Neural cell (in vitro differentiated cells): ENCODE measurements around the gene IGFL1. TPM values are rescaled to one million over a fixed set of nuclear protein-coding genes. Genes with fewer than 3 reads are reported as not detected.
"Not testable (repeated sequence)": the region's sequence is repeated elsewhere in the genome, so short reads cannot be mapped to it uniquely, and the experiment has no call there.

Experiments
- H2AFZ ChIP-seq: fragments of 200-600, 300-800 bp; sonication (generic), shearing (Covaris generic); 2 replicates; pipeline ENCODE4 v1.6.0; 2014; ENCODE audit warnings: low read depth, mild to moderate bottlenecking, antibody characterized with exemption, low read length, moderate library complexity
- H3F3A ChIP-seq: fragments of 200-600 bp; shearing (Covaris generic); 2 replicates; pipeline ENCODE4 v1.6.1; 2016; ENCODE audit warnings: mild to moderate bottlenecking, moderate library complexity, mixed read lengths, antibody characterized with exemption, low read length; ENCODE audit not compliant: insufficient read depth, poor library complexity, severe bottlenecking
- H3K27ac ChIP-seq: fragments of 200-600, 300-800 bp; sonication (generic), shearing (Covaris generic); 2 replicates; pipeline ENCODE4 v1.5.1; 2014; ENCODE audit warnings: mild to moderate bottlenecking, low read length, moderate library complexity
- H3K27me3 ChIP-seq: fragments of 300-800, 200-600 bp; sonication (generic), shearing (Covaris generic); 2 replicates; pipeline ENCODE4 v1.6.0; 2014; ENCODE audit warnings: mild to moderate bottlenecking, low read depth, low read length, moderate library complexity; ENCODE audit not compliant: insufficient read depth
- H3K36me3 ChIP-seq: fragments of 300-800, 200-600 bp; sonication (generic), shearing (Covaris generic); 2 replicates; pipeline ENCODE4 v1.5.1; 2014; ENCODE audit warnings: mild to moderate bottlenecking, antibody characterized with exemption, low read length, moderate library complexity; ENCODE audit not compliant: insufficient read depth
- H3K4me2 ChIP-seq: fragments of 300-800, 200-600 bp; sonication (generic), shearing (Covaris generic); 2 replicates; pipeline ENCODE4 v1.6.0; 2014; ENCODE audit warnings: mild to moderate bottlenecking, low read length
- H3K4me3 ChIP-seq: fragments of 300-800, 200-600 bp; sonication (generic), shearing (Covaris generic); 2 replicates; pipeline ENCODE4 v1.5.1; 2014; ENCODE audit warnings: mild to moderate bottlenecking, low read length, moderate library complexity
- H3K79me2 ChIP-seq: fragments of 200-600 bp; shearing (Covaris generic); replicated peaks from 2 replicates; pipeline ENCODE4 v1.6.0; 2014; ENCODE audit warnings: mild to moderate bottlenecking, low read length, moderate library complexity; ENCODE audit not compliant: insufficient read depth
- H3K9ac ChIP-seq: fragments of 300-800, 200-600 bp; sonication (generic), shearing (Covaris generic); 2 replicates; pipeline ENCODE4 v1.6.1; 2016; ENCODE audit warnings: mild to moderate bottlenecking, low read length, mixed read lengths
- H3K9me2 ChIP-seq: fragments of 200-600 bp; shearing (Covaris generic); 2 replicates; pipeline ENCODE4 v1.6.1; 2016; ENCODE audit warnings: mild to moderate bottlenecking, low read length, mixed read lengths; ENCODE audit not compliant: insufficient read depth
- H3K9me3 ChIP-seq: fragments of 200-600, 300-800 bp; sonication (generic), shearing (Covaris generic); 2 replicates; pipeline ENCODE4 v1.6.1; 2016; ENCODE audit warnings: mild to moderate bottlenecking, mixed run types, low read length, moderate library complexity, mixed read lengths
- H4K20me1 ChIP-seq: fragments of 200-600 bp; shearing (Covaris generic); 2 replicates; pipeline ENCODE4 v1.6.1; 2016; ENCODE audit warnings: mild to moderate bottlenecking, mixed run types; ENCODE audit not compliant: insufficient read depth
- EP300 ChIP-seq: fragments of 450-650 bp; conservative IDR thresholded peaks from 2 replicates; pipeline ENCODE4 v1.6.1; 2014; ENCODE audit warnings: antibody characterized with exemption, mild to moderate bottlenecking, moderate library complexity; ENCODE audit not compliant: poor library complexity, severe bottlenecking
- EZH2 ChIP-seq: fragments of 200-600, 300-800 bp; shearing (Covaris generic), sonication (generic); IDR thresholded peaks from 2 replicates; pipeline ENCODE4 v1.6.1; 2014; ENCODE audit warnings: antibody characterized with exemption, low read length, borderline replicate concordance, mild to moderate bottlenecking; ENCODE audit not compliant: insufficient read depth, poor library complexity, severe bottlenecking
- MXI1 ChIP-seq: fragments of 450-650 bp; conservative IDR thresholded peaks from 2 replicates; pipeline ENCODE4 v1.6.1; 2014; ENCODE audit warnings: antibody characterized with exemption, mild to moderate bottlenecking; ENCODE audit not compliant: poor library complexity, severe bottlenecking
- POLR2AphosphoS5 ChIP-seq: IDR thresholded peaks from 2 replicates; pipeline ENCODE4 v1.6.1; 2012
- RAD21 ChIP-seq: fragments of 450-650 bp; conservative IDR thresholded peaks from 2 replicates; pipeline ENCODE4 v1.6.1; 2014; ENCODE audit warnings: antibody characterized with exemption, mild to moderate bottlenecking, moderate library complexity
- SMC3 ChIP-seq: fragments of 450-650 bp; conservative IDR thresholded peaks from 2 replicates; pipeline ENCODE4 v1.6.1; 2014; ENCODE audit warnings: antibody characterized with exemption, mild to moderate bottlenecking, moderate library complexity; ENCODE audit not compliant: poor library complexity
- TAF1 ChIP-seq: IDR thresholded peaks from 2 replicates; pipeline ENCODE4 v1.6.1; 2012; ENCODE audit warnings: low read depth
- polyA plus RNA-seq: library from polyadenylated mRNA; depleted of rRNA; stranded (reverse); fragments of >200 nt; gene quantifications from 2 replicates; pipeline ENCODE4 v1.2.3, GENCODE V29; 2014
- TF ChIP-seq, protein P1 (sequence below): fragments of 450-650 bp; IDR thresholded peaks from 2 replicates; pipeline ENCODE4 v1.5.1; 2014; ENCODE audit warnings: antibody characterized with exemption, mild to moderate bottlenecking, moderate library complexity; ENCODE audit not compliant: poor library complexity, severe bottlenecking
- TF ChIP-seq, protein P2 (sequence below): IDR thresholded peaks from 2 replicates; pipeline ENCODE4 v1.6.1; 2012; ENCODE audit warnings: borderline replicate concordance

IGFL1 gene
- polyA plus RNA-seq, 1 donor from 2014 or later, result not detected

GRCh38 chr19:46206682-46207081 lies 22.9 kb upstream of the IGFL1 start:
- Histone ChIP-seq H2AFZ (no peak overlapping the region), H3K27me3 (no peaks in the 10 kb centered on the region), H3K27ac (no peak overlapping the region), H3K9ac (no peak overlapping the region), H3K36me3 (no peaks in the 10 kb centered on the region), H3K9me2 (no peaks in the 10 kb centered on the region), H4K20me1 (no peaks in the 10 kb centered on the region), H3F3A (no peaks in the 10 kb centered on the region), H3K79me2 (no peaks in the 10 kb centered on the region), H3K9me3 (no peaks in the 10 kb centered on the region), H3K4me3 (no peak overlapping the region), H3K4me2 (no peak overlapping the region)
- TF ChIP-seq EZH2, result no peak
- TF ChIP-seq, protein P1, sequence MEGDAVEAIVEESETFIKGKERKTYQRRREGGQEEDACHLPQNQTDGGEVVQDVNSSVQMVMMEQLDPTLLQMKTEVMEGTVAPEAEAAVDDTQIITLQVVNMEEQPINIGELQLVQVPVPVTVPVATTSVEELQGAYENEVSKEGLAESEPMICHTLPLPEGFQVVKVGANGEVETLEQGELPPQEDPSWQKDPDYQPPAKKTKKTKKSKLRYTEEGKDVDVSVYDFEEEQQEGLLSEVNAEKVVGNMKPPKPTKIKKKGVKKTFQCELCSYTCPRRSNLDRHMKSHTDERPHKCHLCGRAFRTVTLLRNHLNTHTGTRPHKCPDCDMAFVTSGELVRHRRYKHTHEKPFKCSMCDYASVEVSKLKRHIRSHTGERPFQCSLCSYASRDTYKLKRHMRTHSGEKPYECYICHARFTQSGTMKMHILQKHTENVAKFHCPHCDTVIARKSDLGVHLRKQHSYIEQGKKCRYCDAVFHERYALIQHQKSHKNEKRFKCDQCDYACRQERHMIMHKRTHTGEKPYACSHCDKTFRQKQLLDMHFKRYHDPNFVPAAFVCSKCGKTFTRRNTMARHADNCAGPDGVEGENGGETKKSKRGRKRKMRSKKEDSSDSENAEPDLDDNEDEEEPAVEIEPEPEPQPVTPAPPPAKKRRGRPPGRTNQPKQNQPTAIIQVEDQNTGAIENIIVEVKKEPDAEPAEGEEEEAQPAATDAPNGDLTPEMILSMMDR, result no peak
- TF ChIP-seq, protein P2, sequence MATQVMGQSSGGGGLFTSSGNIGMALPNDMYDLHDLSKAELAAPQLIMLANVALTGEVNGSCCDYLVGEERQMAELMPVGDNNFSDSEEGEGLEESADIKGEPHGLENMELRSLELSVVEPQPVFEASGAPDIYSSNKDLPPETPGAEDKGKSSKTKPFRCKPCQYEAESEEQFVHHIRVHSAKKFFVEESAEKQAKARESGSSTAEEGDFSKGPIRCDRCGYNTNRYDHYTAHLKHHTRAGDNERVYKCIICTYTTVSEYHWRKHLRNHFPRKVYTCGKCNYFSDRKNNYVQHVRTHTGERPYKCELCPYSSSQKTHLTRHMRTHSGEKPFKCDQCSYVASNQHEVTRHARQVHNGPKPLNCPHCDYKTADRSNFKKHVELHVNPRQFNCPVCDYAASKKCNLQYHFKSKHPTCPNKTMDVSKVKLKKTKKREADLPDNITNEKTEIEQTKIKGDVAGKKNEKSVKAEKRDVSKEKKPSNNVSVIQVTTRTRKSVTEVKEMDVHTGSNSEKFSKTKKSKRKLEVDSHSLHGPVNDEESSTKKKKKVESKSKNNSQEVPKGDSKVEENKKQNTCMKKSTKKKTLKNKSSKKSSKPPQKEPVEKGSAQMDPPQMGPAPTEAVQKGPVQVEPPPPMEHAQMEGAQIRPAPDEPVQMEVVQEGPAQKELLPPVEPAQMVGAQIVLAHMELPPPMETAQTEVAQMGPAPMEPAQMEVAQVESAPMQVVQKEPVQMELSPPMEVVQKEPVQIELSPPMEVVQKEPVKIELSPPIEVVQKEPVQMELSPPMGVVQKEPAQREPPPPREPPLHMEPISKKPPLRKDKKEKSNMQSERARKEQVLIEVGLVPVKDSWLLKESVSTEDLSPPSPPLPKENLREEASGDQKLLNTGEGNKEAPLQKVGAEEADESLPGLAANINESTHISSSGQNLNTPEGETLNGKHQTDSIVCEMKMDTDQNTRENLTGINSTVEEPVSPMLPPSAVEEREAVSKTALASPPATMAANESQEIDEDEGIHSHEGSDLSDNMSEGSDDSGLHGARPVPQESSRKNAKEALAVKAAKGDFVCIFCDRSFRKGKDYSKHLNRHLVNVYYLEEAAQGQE, result no peak
- no peak for TF ChIP-seq EP300

DNA sequence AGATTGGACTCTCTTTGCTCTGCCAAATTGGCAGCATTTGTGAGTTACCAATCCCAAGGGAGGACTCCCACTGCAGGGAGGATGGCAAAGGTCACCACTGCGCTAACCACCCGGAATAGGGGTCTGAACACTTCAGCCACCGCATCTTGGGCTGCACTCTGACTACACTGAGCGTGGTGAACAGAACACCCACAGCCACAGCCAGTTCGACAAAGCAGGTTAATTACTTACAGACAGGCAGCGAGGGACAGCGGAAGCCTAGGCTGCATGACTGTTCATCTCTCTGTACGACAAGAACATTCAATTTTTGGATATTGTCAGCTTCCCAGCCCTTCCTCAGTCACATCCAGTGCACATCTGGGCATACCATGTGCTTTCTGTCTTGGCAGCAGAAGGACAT lies 21.7 kb upstream of the IGFL1 start:
- not testable (repeated sequence) for H3K27ac ChIP-seq, H3K9me3 ChIP-seq, H3K4me2 ChIP-seq, H3K4me3 ChIP-seq, H3K27me3 ChIP-seq, H3K79me2 ChIP-seq, H2AFZ ChIP-seq, H3K36me3 ChIP-seq, H3K9me2 ChIP-seq, H4K20me1 ChIP-seq, H3K9ac ChIP-seq, H3F3A ChIP-seq

DNA sequence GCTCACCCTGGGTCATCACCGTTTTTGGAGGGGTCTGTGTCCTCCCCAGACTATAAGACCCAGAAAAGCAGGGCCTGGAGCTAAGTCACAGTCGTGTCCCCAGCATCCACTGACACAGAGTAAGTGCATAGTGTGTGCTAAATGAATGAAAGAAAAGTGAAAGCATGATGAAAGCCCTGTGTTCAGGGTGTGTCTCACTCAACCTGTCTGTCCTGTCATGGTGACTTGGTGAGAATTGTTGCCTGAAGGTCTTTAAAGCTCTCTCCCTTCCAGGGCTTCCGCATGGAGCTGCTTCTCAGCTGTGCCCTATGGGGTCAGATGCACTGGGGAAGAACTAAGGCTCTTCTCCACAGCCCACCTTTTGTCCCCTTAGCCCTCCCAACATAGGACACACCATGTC lies 20.5 kb upstream of the IGFL1 start:
- no peaks in the 10 kb centered on the region for H3K9me3 ChIP-seq
- no peaks in the 10 kb centered on the region for H3K9me2 ChIP-seq
- H3K27ac ChIP-seq, result no peak overlapping the region
- H3K79me2 ChIP-seq, result no peaks in the 10 kb centered on the region
- H3K4me3 ChIP-seq, result no peak overlapping the region
- no peaks in the 10 kb centered on the region for H3K36me3 ChIP-seq
- no peak overlapping the region for H2AFZ ChIP-seq
- H3K27me3 ChIP-seq, result no peaks in the 10 kb centered on the region
- no peaks in the 10 kb centered on the region for H4K20me1 ChIP-seq
- no peak overlapping the region for H3K9ac ChIP-seq
- no peaks in the 10 kb centered on the region for H3F3A ChIP-seq
- TF ChIP-seq EP300 (no peak), EZH2 (no peak), RAD21 (no peak), POLR2AphosphoS5 (no peak), MXI1 (no peak), SMC3 (no peak), TAF1 (no peak)
- TF ChIP-seq, protein P1, result no peak
- TF ChIP-seq, protein P2, result no peak
- no peak overlapping the region for H3K4me2 ChIP-seq
